Testis (tissue), 3 donors: Measurements from ENCODE around the gene SLC25A41. TPM values are rescaled to one million over a fixed set of nuclear protein-coding genes. Genes with fewer than 3 reads are reported as not detected.

Experiments used
- DNase-seq: peaks from one replicate; pipeline ENCODE4 v3.0.0-alpha.2; 2019
- H3K27ac ChIP-seq, 2 donors: fragments of 200-600 bp; sonication (generic); one replicate each; pipeline ENCODE4 v1.5.1; 2019
- H3K27me3 ChIP-seq: fragments of 200-600 bp; sonication (generic); one replicate; pipeline ENCODE4 v1.5.1; 2019
- H3K36me3 ChIP-seq: fragments of 200-600 bp; sonication (generic); one replicate; pipeline ENCODE4 v1.5.1; 2017; ENCODE audit warnings: low read depth; ENCODE audit errors: missing control alignments
- H3K4me1 ChIP-seq: fragments of 200-600 bp; sonication (generic); one replicate; pipeline ENCODE4 v1.5.1; 2019
- H3K4me3 ChIP-seq, 2 donors: fragments of 200-600 bp; sonication (generic); one replicate each; pipeline ENCODE4 v1.5.1; 2017 to 2019
- H3K9me3 ChIP-seq: fragments of 200-600 bp; sonication (generic); one replicate; pipeline ENCODE4 v1.5.1; 2017
- POLR2A ChIP-seq: fragments of 450-650 bp; IDR thresholded peaks from one replicate; pipeline ENCODE4 v1.6.1; 2017; ENCODE audit warnings: antibody characterized with exemption, mild to moderate bottlenecking, moderate library complexity
- WGBS, 2 donors: methylation state at CpG; one replicate each; pipeline ENCODE4 v1.1.5; 2018; 5-methylcytosine and 5-hydroxymethylcytosine counted together
- intact Hi-C: fragments of 100-400 bp; cut with DNase I; formaldehyde crosslinking; loops from one replicate; pipeline ENCODE4 v1.15.1; 2023; ENCODE audit warnings: low total_unique reads
- polyA plus RNA-seq: library from polyadenylated mRNA; stranded (reverse); fragments of 350-450 nt; fragmentation: Illumina TruSeq; extraction: RNeasy Lipid Tissue Mini Kit (QIAGEN cat#74804); gene quantifications from one replicate; pipeline ENCODE4 v1.2.3, GENCODE V29; 2014; ENCODE audit warnings: low read depth, low replicate concordance; ENCODE audit not compliant: insufficient read depth
- total RNA-seq, 2 donors: library from RNA; depleted of rRNA; stranded (reverse); fragments of >200 nt; gene quantifications; one replicate each; pipeline ENCODE4 v1.2.3, GENCODE V29; 2016
- TF ChIP-seq, protein P1 (sequence below), 3 experiments: fragments of 450-650 bp in 2 of 3; fragments of 200-600 bp in 1 of 3; sonication (generic) in 1 of 3; IDR thresholded peaks; one replicate each; pipeline ENCODE4 v1.5.1; 2016 to 2019; ENCODE audit warnings: antibody characterized with exemption in 3 of 3, mild to moderate bottlenecking in 2 of 3, moderate library complexity in 1 of 3

Gene SLC25A41
- total and polyA plus RNA-seq, 3 donors from 2014 or later, result 3.2 to 7.6 (median 3.9) TPM

DNA sequence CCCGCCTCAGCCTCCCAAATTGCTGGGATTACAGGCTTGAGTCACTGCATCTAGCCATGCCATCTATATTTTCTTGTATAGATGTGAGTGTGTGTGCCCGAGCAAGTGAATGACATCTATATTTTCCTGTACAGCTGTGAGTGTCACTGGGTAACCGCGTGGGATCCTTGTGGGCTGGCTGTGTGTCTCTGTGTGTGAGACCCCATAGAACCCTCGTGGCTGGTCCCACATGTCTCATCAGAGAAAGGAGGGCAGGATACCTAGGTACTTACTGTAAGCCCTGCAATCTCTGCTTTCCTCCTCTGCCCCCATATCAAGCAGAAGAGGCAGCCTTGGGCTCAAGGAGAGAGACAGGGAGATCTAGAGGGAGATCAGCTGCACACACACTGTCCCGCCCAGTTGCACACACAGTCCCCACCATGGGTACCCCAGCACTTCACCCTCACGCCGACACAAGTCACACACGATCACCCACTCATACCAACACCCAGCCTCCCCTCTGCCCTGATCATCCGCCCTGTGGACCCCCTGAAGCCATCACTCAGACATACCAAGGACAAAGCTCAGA lies 47.4 kb upstream of the SLC25A41 start:
- Histone ChIP-seq H3K4me3 (no peak overlapping the region), H3K9me3 (no peaks in the 10 kb centered on the region), H3K27me3 (no peaks in the 10 kb centered on the region), H3K4me1 (no peaks in the 10 kb centered on the region), H3K36me3 (no peaks in the 10 kb centered on the region), H3K27ac (no peak overlapping the region)
- no peak for DNase-seq
- intact Hi-C loops, result no loop called here
- TF ChIP-seq POLR2A, result no peak
- TF ChIP-seq, protein P1, sequence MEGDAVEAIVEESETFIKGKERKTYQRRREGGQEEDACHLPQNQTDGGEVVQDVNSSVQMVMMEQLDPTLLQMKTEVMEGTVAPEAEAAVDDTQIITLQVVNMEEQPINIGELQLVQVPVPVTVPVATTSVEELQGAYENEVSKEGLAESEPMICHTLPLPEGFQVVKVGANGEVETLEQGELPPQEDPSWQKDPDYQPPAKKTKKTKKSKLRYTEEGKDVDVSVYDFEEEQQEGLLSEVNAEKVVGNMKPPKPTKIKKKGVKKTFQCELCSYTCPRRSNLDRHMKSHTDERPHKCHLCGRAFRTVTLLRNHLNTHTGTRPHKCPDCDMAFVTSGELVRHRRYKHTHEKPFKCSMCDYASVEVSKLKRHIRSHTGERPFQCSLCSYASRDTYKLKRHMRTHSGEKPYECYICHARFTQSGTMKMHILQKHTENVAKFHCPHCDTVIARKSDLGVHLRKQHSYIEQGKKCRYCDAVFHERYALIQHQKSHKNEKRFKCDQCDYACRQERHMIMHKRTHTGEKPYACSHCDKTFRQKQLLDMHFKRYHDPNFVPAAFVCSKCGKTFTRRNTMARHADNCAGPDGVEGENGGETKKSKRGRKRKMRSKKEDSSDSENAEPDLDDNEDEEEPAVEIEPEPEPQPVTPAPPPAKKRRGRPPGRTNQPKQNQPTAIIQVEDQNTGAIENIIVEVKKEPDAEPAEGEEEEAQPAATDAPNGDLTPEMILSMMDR (IDR thresholded peaks at IDR 0.05), result no peak
- 76 to 79% methylated on average over 3 to 10 of the region's 10 CpGs for WGBS, 2 donors

DNA sequence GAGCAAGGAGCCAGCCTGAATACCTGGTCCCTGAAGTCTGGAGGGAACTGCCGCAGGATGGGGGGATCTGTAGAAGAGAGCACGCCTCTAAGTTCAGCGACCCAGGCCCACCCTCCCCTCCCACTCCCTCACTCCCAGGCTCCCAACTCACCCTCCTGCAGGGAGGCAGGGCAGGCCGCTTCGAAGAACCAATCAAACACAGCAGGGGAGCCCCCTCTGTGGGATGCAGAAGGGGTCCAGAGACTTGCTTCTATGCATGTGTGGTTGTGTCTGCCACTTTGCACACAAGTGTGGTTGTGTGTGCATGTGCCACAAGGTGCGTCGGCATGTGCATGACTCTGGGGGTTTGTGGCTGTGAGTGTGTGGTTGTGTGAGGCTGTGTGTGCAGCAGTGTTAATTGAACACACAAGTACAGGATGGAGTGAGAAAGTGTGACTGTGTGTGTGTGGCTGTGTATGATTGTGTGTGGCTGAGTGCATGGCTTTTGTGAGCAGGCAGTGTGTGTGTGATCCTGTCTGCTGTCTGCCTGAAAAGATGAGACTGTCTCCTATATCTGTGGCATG lies 46.4 kb upstream of the SLC25A41 start:
- no peak for DNase-seq
- Histone ChIP-seq H3K9me3 (no peaks in the 10 kb centered on the region), H3K36me3 (no peaks in the 10 kb centered on the region), H3K4me3 (no peak overlapping the region), H3K4me1 (no peaks in the 10 kb centered on the region), H3K27me3 (no peaks in the 10 kb centered on the region), H3K27ac (no peak overlapping the region)
- intact Hi-C loops, result no loop called here
- TF ChIP-seq, protein P1 (IDR thresholded peaks at IDR 0.05), result no peak
- no peak for TF ChIP-seq POLR2A
- WGBS, 2 donors, result 67 to 70% methylated on average over 5 to 7 of the region's 7 CpGs

DNA sequence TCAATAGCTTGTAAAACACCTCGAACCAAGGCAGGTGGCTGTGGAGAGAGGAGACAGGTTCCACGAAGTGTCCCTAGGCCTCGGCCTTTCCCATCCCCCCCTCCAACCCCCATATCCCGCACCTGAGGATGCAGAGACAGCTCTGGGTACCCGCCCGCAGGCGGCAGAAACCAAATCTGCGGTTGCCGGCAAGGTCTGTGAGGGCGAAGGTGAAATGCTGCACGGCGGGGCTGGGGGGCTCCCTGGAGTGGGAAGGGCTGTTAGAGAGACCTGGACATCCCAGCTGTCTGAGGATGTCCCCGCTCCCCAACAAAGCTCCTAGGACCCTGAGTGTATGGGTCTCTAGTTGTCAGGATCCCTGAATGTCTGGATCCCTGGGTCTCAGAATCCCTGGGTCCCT lies 45.3 kb upstream of the SLC25A41 start:
- Histone ChIP-seq H3K27ac (no peak overlapping the region), H3K4me3 (no peak overlapping the region), H3K27me3 (no peaks in the 10 kb centered on the region), H3K9me3 (no peaks in the 10 kb centered on the region), H3K4me1 (no peaks in the 10 kb centered on the region), H3K36me3 (no peaks in the 10 kb centered on the region)
- no peak for DNase-seq
- 87 to 93% methylated on average over 12 to 13 of the region's 13 CpGs for WGBS, 2 donors
- TF ChIP-seq, protein P1 (IDR thresholded peaks at IDR 0.05), result no peak
- no peak for TF ChIP-seq POLR2A
- intact Hi-C loops, result no loop called here

DNA sequence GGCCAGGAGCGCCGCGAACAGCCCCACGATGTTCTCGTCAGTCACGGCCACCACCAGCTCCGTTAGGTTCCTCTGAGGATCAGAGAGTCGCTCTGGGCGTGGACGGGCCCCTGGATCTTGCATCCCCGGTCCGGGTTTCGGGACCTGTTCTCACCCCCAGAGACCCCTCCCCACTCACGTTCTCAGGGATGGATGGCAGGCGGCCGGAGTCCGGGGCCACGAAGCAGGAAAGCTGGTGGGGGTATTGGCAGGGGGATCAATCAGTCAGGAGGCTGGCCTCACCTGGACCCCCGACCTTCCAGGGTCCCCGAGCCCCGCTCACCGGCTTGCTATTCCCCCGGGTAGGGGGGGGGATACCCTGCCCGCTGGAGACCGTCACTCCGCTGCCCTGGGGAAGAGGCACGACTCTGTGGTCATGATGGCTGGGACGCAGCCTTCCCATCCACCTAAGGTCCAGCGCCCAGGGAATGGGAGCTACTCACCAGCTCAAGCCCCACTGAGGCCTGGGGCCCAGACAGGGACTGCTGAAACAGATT lies 43.4 kb upstream of the SLC25A41 start:
- Histone ChIP-seq H3K27me3 (no peaks in the 10 kb centered on the region), H3K9me3 (no peaks in the 10 kb centered on the region), H3K27ac (no peak overlapping the region), H3K4me3 (peak overlapping the region; percentile 15 to 25), H3K4me1 (no peaks in the 10 kb centered on the region), H3K36me3 (no peaks in the 10 kb centered on the region)
- TF ChIP-seq, protein P1 (IDR thresholded peaks at IDR 0.05), result no peak
- TF ChIP-seq POLR2A, result no peak
- intact Hi-C loops, result no loop called here
- 11 to 12% methylated on average over 19 to 28 of the region's 29 CpGs for WGBS, 2 donors
- DNase-seq, result no peak
